H7 (cell line): ENCODE data around the gene OR5AU1. TPM values are rescaled to one million over a fixed set of nuclear protein-coding genes. Genes with fewer than 3 reads are reported as not detected.

Source experiments
- DNase-seq: peaks from one replicate; pipeline ENCODE4 v3.0.0; 2012
- H3K27me3 ChIP-seq: 2 replicates; pipeline ENCODE4 v1.6.0; 2011; ENCODE audit warnings: mild to moderate bottlenecking, low read length; ENCODE audit not compliant: control insufficient read depth, insufficient read depth
- H3K36me3 ChIP-seq: replicated peaks from 2 replicates; pipeline ENCODE4 v1.5.1; 2011; ENCODE audit warnings: low read length; ENCODE audit not compliant: control insufficient read depth, insufficient read depth
- H3K4me3 ChIP-seq: 2 replicates; pipeline ENCODE4 v1.5.1; 2011; ENCODE audit warnings: low read depth, mild to moderate bottlenecking, control low read depth, low read length, moderate library complexity; ENCODE audit not compliant: insufficient read depth
- total RNA-seq: library from RNA; depleted of rRNA; stranded (reverse); fragments of >200 nt; shearing (Covaris generic); gene quantifications from 2 replicates; pipeline ENCODE4 v1.2.3, GENCODE V29; 2014; rRNA removed

OR5AU1 gene
- not detected in 2 replicates for total RNA-seq

DNA sequence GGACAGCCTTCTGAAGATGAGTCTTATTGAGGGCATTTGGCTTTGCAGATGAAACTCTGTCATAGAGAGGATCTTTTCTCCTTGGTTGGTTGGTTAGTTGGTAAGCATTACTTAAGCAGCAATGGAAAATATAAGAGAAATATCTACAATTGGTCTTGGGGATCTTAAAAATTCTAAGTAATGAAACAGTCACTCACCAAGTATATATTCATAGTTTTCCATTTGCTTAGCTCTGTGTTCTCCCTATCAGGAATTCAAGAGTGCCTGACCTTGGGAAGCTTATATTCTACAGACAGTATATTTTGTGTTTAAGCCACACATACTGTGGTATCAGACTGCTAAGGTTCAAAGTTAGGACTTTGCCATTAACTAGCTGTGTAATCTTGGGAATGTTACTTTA, at the start of gene OR5AU1:
Gene OR5AU1 (minus strand): TSS at position 101 of the 400 bp plus-strand sequence. CDS start 191 bp downstream, outside the sequence.
- no peak for DNase-seq
- H3K36me3 ChIP-seq = no peaks in the 10 kb centered on the region
- H3K4me3 ChIP-seq = no peak within 1 kb of the TSS
- no peaks in the 10 kb centered on the region for H3K27me3 ChIP-seq

DNA sequence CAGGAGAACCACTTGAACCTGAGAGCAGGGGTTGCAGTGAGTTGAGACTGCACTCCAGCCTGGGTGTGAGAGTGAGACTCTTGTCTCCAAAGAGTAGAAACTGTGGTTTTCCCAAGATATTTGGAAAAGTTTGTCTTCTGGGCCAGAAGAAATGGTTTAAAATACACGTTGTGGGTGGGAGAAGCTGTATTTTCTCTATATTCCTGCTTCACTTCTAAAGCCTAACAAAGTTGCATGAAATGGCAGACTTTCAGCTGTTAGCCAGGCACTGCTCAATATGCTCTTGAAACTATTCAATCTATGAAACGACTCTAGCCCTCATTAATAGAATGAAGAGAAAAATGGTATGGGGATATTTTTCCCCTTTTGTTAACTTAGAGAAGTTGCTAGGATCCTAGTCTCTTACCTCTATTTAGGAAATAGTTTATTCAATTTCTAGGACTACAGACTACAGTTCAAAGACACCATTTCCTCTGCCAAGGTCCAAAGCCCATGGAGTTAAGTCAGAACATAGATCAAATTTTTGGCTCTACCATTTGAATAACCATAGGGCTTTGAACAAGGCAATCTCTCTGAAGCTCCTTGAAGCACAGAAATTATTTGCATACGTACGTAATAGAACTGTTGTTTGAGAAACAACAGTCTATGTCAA, 49.3 kb upstream of the OR5AU1 start:
- no peak overlapping the region for H3K4me3 ChIP-seq
- DNase-seq = no peak
- H3K36me3 ChIP-seq = peaks cover 17% of the 10 kb centered on the region
- H3K27me3 ChIP-seq = no peaks in the 10 kb centered on the region

DNA sequence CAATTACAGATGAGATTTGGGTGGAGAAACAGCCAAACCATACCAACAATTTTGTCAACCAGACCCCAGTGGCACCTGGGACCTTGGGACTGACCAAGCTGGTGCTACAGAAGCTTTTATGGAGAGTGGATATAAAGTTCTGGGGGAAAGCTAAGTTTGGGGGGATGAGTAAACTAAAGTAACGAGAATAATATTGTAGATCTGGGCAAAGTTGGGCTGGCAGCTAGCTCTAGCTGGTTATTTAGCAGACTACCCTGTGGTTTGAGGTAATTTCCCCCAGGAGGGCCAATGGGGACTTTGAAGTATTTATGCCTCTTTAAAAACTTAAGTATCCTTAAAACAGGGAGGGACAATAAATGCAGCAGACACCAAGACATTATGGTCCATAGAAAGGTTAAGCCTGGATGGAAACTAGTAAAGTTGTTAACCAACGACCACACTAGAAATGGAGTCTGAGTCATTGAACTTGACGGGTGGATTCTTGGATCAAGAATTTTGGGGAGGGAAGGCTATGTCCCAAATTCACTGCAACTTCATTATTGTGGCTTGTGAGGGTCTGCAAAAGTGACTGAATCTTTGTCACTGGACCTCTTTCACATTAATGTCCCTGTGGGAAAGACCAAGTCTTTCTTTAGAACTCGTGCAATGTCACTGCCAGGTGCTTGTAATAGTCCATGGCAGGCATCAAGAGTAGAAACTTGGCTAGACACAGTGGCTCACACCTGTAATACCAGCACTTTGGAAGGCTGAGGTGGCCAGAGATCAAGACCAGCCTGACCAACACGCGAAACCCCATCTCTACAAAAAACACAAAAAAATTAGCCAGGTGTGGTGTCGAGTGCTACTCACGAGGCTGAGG, 48.5 kb upstream of the OR5AU1 start:
- Histone ChIP-seq H3K4me3 (no peak overlapping the region), H3K36me3 (peaks cover 12% of the 10 kb centered on the region), H3K27me3 (no peaks in the 10 kb centered on the region)
- DNase-seq = no peak

DNA sequence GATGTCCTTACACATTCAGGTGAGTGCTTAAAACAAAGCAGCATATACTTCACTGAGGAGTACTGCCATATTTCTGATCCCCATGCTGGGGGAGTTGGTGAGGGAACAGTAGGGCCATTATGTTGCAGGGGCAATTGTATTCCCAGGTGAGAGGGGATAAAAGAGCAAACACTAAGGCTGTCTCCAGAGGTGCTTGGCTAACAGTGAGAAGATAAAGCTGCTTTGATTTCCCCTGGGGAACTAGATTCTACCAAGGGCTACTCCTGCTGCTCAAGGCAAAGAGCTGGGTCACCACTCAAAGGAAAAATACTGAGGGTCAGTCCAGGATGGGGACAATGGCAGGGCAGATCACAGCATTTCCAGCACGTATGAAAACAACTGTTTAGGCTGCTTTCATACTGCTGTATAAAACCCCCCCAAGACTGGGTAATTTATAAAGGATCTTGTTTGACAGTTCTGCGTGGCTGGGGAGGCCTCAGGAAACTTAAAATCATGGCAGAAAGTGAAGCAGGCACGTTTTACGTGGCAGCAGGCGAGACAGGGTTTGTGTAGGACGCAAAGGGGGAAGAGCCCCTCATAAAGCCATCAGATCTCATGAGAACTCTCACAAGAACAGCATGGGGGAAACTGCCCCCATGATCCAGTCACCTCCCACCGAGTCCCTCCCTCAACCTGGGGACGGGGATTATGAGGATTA, 47.8 kb upstream of the OR5AU1 start:
- no peak for DNase-seq
- H3K27me3 ChIP-seq = no peaks in the 10 kb centered on the region
- peaks cover 10% of the 10 kb centered on the region for H3K36me3 ChIP-seq
- H3K4me3 ChIP-seq = no peak overlapping the region

DNA sequence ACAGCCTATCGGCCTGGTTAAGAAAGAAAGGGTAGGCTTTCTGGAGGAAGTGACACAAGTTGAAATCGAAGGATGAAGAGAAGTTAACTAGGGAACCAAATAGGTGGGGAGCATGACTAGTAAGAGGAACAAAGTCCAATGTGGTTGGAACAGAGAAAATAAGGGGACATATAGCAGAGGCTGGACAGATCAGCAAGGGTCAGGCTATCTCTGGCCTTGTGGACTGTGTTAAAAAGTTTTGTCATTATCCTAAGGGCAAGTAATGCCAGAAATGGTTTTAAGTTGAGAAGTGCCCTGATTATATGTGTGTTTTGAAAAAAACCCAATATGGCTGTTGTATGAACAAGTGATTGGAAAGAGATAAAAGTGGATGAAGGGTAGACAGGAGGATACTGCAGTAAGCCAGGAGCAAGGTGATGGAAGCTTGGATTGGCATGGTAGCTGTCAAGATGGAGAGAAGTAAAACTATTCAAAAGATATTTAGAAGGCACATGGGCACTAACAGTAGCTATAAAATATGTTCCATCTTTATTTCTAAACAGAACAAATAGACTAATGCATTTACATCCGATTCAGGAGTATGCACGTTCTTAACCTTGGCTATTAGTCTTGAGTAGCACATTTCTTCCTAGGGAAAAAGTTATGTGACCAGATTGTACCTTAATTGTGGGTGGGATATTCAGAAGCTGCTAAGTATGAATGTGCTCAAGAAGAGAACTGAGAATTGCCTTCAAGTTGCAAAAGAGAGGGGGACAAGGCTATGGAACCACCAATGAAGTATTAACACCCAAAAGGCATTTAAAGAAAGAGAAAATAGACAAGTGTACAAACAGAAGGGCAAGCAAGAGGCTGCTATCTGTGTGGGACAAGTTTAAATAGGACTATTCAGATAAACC, 46.8 kb upstream of the OR5AU1 start:
- no peaks in the 10 kb centered on the region for H3K27me3 ChIP-seq
- no peak for DNase-seq
- peaks cover 3% of the 10 kb centered on the region; the same call in 1 of the 2 replicates for H3K36me3 ChIP-seq
- no peak overlapping the region for H3K4me3 ChIP-seq

DNA sequence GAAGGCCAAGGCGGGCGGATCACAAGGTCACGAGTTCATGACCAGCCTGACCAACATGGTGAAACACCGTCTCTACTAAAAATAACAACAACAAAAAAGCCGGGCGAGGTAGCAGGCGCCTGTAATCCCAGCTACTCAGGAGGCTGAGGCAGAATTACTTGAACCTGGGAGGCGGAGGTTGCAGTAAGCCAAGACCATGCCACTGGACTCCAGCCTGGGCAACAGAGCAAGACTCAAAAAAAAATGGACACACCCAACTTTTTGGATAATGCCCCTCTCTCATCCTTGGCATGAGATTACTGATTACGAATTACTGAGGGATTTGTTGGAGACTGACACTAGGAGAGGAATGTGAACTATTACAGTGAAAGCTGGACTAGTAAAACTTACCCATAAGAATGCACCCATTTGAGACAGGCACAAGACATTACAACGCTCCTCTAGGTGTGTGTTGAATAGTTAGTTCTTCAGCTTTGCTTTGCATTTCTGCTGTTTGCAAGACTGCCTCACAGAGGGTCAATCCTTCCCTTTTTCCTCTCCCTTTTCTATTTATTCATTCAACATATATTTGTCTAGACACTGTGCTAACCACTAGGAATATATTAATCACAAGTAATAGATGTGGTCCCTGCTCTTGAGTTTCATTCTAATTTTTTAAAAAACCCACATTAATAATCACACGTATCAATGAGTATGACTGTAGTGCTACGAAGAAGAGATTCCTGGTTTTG, 46.0 kb upstream of the OR5AU1 start:
- H3K4me3 ChIP-seq = no peak overlapping the region
- no peaks in the 10 kb centered on the region for H3K27me3 ChIP-seq
- no peaks in the 10 kb centered on the region; the same call in 1 of the 2 replicates for H3K36me3 ChIP-seq
- DNase-seq = no peak

DNA sequence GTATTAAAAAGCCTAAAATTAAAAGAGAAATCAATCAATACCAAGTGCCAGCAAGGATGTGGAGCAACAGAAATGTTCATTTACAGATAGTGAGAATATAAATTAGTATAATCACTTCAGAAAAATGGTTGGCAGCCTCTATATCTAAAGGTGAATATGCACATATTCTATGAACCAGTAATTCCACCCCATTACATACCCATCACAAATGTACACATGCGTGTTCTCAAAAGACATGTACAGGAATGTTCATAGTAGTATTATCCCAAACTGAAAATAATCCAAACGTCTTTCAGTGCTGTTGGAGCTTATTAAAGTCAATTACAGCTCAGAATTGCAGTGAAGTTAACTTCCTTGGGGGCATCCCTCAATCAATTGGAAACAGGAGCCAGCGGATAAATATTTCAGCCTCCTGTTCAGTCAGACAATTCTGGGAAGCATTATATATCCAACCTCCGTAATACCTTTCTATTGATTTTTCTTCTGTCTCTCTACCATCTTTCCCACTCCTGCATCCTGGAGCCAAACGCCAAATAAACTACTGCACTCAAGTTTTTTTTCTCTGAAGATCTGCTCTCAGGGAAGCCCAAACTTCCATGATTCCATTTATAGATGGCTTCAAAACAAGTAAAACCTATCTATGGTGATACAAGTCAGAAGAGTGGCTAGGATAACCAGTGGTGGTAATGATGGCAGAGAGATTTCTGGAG, 45.0 kb upstream of the OR5AU1 start:
- no peak for DNase-seq
- Histone ChIP-seq H3K4me3 (no peak overlapping the region), H3K36me3 (no peaks in the 10 kb centered on the region), H3K27me3 (no peaks in the 10 kb centered on the region)

DNA sequence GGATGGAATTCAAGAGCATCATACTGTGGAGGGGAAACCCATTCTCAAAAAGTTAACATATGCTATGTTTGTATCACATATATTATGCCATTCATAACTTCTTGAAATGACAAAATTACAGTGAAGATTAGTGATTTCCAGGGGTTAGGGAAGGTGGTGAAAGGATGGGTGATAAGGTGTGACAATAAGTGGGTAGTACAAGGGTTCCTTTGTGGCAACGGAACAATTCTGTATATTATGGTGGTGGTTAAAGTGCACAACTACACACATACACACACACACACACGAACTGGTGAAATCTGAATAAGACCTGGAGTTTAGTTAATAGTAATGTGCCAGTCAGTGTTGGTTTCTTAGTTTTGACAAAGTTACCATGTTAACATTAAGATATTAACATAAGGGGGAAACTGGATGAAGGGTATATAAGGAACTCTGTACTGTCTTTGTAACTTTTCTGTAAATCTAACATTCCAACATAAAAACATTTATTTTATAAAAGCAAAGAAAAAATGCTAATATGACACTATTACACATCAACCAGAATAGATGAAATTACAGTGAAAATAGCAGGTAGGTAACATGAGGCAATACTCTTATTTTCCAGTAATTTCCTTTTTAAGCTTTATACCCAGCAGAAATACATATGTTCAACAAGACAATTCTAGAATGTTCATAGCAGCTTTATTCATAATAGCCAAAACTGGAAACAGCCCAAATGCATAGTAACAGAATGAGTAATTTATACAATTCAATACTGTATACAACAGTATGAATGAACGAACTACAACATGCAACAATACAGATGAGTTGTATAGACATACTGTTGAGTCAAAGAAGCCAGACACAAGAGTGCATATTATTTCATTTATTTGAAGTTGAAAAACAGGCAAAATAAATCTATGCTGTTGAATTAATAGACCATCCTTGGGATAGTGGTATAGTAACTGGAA, 44.0 kb upstream of the OR5AU1 start:
- Histone ChIP-seq H3K4me3 (no peak overlapping the region), H3K27me3 (no peaks in the 10 kb centered on the region), H3K36me3 (no peaks in the 10 kb centered on the region)
- no peak for DNase-seq

DNA sequence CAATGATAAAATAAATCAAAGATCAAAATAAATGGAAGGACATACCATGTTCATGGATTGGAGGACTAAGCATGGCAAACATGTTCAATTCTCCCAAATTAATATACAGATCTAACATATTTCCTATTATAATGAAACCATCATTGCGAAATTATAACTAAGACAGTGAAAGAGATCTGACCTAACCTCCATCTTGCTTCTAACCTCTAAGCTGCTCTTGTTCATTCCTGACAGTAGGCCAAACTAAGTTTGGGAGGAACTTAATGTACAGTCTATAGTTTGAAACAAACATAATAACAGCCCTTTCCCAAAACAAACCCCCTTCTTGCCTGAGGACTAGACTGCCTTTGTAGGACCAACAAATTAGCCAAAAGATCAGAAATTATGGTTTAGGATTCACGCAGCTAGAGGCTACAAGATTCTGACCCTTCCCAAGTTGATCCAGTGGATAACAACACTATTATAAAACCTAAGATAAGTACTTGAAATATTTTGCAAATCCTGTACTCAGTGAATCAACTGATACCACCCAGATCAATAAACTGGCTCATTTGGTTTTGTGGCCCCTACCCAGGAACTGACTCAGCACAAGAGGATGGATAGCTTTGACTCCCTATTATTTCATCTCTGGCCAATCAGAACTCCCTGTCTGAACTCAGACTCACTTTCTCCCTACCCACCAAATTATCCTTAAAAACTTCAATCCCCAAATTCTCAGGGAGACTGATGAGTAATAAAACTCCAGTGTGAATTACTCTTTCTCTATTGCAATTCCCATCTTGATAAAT, 41.7 kb upstream of the OR5AU1 start:
- Histone ChIP-seq H3K4me3 (no peak overlapping the region), H3K36me3 (no peaks in the 10 kb centered on the region), H3K27me3 (no peaks in the 10 kb centered on the region)
- no peak for DNase-seq

DNA sequence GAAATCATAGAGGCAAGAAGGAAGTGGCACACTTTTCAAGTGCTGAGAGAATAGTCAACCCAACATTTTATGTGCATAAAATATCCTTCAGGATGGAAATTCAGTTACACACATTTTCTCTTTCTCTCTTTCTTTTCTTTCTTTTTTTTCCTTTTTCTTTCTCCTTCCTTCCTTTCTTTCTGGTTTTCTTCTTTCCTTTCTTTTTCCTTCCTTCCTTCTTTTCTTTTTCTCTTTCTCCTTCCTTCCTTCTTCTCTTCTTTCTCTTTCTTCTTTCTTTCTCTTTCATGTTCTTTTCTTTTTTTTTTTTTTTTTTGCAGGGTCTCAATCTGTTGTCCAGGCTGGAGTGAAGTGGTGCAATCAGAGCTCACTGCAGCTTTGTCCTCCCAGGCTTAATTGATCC, 38.7 kb upstream of the OR5AU1 start:
- DNase-seq = no peak
- H3K27me3 ChIP-seq = no peaks in the 10 kb centered on the region
- no peaks in the 10 kb centered on the region for H3K36me3 ChIP-seq
- H3K4me3 ChIP-seq = no peak overlapping the region

DNA sequence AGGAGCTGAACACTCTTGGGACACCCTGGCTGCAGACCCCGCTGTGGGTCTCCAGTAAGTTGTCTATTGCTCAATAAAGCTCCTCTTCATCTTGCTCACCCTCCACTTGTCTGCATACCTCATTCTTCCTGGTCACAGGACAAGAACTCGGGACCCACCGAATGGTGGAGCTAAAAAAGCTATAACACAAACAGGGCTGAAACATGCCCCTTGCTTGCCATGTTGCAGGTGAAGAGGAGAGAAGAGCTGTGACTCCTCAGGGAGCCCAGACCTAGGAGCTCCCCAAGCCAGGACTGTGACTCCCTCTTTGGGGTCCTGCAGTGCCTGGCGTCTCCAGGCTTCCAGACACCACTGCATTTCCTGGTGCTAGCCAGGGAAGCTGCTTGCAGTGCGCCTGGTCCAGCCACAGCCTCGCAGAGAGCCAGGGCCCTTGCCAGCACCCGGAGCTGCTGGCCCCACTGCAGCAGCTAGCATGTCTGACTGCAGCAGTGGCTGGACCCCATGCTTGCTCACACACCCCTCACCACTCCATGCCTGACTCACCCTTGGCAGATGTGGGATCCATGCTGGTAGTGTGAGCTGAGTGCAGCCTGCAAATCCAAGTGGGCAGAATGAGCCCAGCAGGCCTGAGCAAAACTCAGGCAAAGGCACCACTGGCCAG, 37.1 kb upstream of the OR5AU1 start:
- Histone ChIP-seq H3K27me3 (no peaks in the 10 kb centered on the region), H3K4me3 (no peak overlapping the region), H3K36me3 (no peaks in the 10 kb centered on the region)
- DNase-seq = no peak
